Uterus (tissue), 4 donors: ENCODE measurements around the gene RASL10B. TPM values are rescaled to one million over a fixed set of nuclear protein-coding genes. Genes with fewer than 3 reads are reported as not detected.

ENCODE experiments used
- DNase-seq, 2 donors: peaks; one replicate each; pipeline ENCODE4 v3.0.0-alpha.2; 2019 to 2020
- H3K27ac ChIP-seq, 2 donors: fragments of 200-600 bp; sonication (generic); 1 replicate in 1 of 2; 2 replicates in 1 of 2; pipeline ENCODE4 v1.5.1; 2016 to 2018
- H3K27me3 ChIP-seq, 2 donors: fragments of 200-600 bp; sonication (generic); one replicate each; pipeline ENCODE4 v1.5.1; 2018 to 2019; ENCODE audit warnings: control low read depth in 1 of 2
- H3K36me3 ChIP-seq, 2 donors: fragments of 200-600 bp; sonication (generic); one replicate each; pipeline ENCODE4 v1.5.1; 2019; ENCODE audit warnings: control low read depth in 1 of 2
- H3K4me1 ChIP-seq, 2 donors: fragments of 200-600 bp; sonication (generic); one replicate each; pipeline ENCODE4 v1.5.1; 2018 to 2019; ENCODE audit warnings: control low read depth in 1 of 2
- H3K4me3 ChIP-seq, 2 donors: fragments of 200-600 bp; sonication (generic); 1 replicate in 1 of 2; 2 replicates in 1 of 2; pipeline ENCODE4 v1.5.1; 2018 to 2019; ENCODE audit warnings: mild to moderate bottlenecking in 1 of 2
- H3K9me3 ChIP-seq, 2 donors: fragments of 200-600 bp; sonication (generic); one replicate each; pipeline ENCODE4 v1.5.1; 2019; ENCODE audit warnings: control low read depth in 1 of 2
- CTCF ChIP-seq, 4 experiments: fragments of 200-600 bp in 2 of 4; fragments of 450-650 bp in 2 of 4; sonication (generic) in 2 of 4; IDR thresholded peaks; one replicate each; pipeline ENCODE4 v1.5.1; 2016 to 2019; ENCODE audit warnings: antibody characterized with exemption in 4 of 4, mild to moderate bottlenecking in 2 of 4, moderate library complexity in 1 of 4
- POLR2A ChIP-seq, 2 donors: fragments of 450-650 bp; IDR thresholded peaks; one replicate each; pipeline ENCODE4 v1.6.1; 2016; ENCODE audit warnings: antibody characterized with exemption in 2 of 2, mild to moderate bottlenecking in 1 of 2, moderate library complexity in 1 of 2
- intact Hi-C: fragments of 100-400 bp; cut with DNase I; formaldehyde crosslinking; loops from one replicate; pipeline ENCODE4 v1.15.1; 2023; ENCODE audit warnings: low total_unique reads
- total RNA-seq, 4 donors: library from RNA; depleted of rRNA in 3 of 4; stranded (reverse); fragments of >200 nt in 3 of 4; gene quantifications; one replicate each; pipeline versions ENCODE4 v1.1.0 to v1.2.4, GENCODE V29; 2014 to 2023
- donor health status: DM: yes; HTN: yes; CAD: no.

The RASL10B gene
- total RNA-seq, 4 donors from 2014 or later = 0.77 to 5.6 (median 3.3) TPM

DNA sequence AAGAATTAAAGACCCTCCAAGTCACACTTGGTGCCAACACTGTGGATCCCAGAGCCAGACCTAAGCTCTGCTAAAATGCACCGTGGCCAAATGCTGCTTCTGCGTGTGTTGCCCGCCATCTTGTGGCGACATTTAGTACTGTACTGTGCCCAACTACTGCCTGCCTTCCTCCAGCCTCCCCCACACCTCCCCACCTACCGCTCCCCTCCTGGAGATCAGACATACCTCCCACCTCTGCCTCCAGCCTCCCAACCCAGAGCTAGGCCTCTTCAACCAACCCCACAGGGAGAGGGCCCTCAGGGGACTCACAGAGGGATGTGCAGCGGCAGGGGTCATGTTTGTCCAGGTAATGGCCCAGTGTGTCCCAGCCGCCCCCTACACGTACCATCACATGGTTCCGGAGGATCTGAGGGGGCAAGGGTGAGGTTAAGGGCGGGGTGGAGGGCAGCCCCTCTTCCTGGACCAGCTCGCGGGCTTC is 16.1 kb downstream of the RASL10B start:
- Histone ChIP-seq H3K4me3 (no peak overlapping the region), H3K27ac (no peak overlapping the region), H3K27me3 (peaks cover 8 to 15% of the 10 kb centered on the region in 2 donors), H3K9me3 (no peaks in the 10 kb centered on the region), H3K36me3 (no peaks in the 10 kb centered on the region), H3K4me1 (peaks cover 0 to 4% of the 10 kb centered on the region in 2 donors)
- peak; percentile 73 to 74 for DNase-seq
- intact Hi-C loops = loop anchor here (5.0 kb wide), 1 partner anchor 135 kb away; no protein-coding TSS in a partner anchor
- TF ChIP-seq POLR2A (IDR thresholded peaks at IDR 0.05) (no peak), CTCF (IDR thresholded peaks at IDR 0.05) (peak; percentile 85 to 91 (median 87))

DNA sequence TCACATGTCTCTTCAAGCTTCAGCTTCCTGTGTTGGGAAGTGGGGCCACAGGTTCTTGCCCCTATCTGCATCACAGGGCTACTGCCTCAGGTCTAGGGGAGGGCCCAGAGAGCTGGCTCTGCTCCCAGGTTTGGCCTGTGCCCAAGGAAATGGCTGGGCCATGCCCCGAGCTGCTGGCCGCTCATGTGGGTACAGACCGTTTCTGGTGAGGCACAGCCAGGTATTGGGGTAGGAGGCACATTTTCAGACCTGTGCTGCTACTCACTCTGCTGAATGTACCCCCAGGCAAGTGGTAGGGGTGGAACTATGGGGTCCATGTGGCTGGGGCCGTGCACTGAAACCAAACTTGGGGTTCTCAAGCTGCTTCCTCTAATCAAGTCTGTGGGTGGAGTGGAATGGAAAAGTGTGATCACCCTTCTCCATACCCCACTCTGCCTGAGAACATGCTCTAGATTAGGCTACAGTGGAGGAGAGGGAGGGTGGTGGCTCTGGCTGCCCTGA is 17.0 kb downstream of the RASL10B start:
- no peaks in the 10 kb centered on the region for H3K36me3 ChIP-seq
- peaks cover 5 to 11% of the 10 kb centered on the region in 2 donors for H3K27me3 ChIP-seq
- no peak for DNase-seq
- TF ChIP-seq POLR2A (IDR thresholded peaks at IDR 0.05) (no peak), CTCF (IDR thresholded peaks at IDR 0.05) (no peak)
- H3K27ac ChIP-seq = no peak overlapping the region
- no peak overlapping the region for H3K4me3 ChIP-seq
- intact Hi-C loops = loop anchor here (5.0 kb wide), 1 partner anchor 136 kb away; no protein-coding TSS in a partner anchor
- H3K4me1 ChIP-seq = peaks cover 0 to 4% of the 10 kb centered on the region in 2 donors
- no peaks in the 10 kb centered on the region for H3K9me3 ChIP-seq

DNA sequence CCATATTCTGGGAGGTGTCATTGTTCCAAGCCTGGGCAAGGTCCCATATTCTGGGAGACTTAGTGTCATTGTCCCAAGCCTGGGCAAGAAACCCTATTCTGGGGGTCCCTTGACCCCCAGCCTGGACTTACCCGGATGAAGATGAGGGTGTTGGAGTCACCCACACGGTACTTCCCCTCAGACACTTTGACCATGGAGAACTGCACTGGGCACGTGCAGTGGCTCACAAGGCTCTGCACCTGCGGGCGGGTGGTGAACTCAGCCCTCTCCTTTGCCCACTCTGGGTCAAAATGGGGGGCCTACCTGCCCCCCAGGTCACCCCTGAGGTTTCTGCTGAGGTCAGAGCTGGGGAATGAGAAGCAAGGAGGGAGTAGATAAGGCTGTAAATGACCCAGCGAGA is 17.5 kb downstream of the RASL10B start:
- no peaks in the 10 kb centered on the region for H3K36me3 ChIP-seq
- peaks cover 5 to 11% of the 10 kb centered on the region in 2 donors for H3K27me3 ChIP-seq
- H3K27ac ChIP-seq = no peak overlapping the region
- H3K4me3 ChIP-seq = no peak overlapping the region
- H3K9me3 ChIP-seq = no peaks in the 10 kb centered on the region
- intact Hi-C loops = loop anchor here (5.0 kb wide), 1 partner anchor 137 kb away; no protein-coding TSS in a partner anchor
- DNase-seq = no peak
- TF ChIP-seq POLR2A (IDR thresholded peaks at IDR 0.05) (no peak), CTCF (IDR thresholded peaks at IDR 0.05) (no peak)
- peaks cover 0 to 4% of the 10 kb centered on the region in 2 donors for H3K4me1 ChIP-seq

DNA sequence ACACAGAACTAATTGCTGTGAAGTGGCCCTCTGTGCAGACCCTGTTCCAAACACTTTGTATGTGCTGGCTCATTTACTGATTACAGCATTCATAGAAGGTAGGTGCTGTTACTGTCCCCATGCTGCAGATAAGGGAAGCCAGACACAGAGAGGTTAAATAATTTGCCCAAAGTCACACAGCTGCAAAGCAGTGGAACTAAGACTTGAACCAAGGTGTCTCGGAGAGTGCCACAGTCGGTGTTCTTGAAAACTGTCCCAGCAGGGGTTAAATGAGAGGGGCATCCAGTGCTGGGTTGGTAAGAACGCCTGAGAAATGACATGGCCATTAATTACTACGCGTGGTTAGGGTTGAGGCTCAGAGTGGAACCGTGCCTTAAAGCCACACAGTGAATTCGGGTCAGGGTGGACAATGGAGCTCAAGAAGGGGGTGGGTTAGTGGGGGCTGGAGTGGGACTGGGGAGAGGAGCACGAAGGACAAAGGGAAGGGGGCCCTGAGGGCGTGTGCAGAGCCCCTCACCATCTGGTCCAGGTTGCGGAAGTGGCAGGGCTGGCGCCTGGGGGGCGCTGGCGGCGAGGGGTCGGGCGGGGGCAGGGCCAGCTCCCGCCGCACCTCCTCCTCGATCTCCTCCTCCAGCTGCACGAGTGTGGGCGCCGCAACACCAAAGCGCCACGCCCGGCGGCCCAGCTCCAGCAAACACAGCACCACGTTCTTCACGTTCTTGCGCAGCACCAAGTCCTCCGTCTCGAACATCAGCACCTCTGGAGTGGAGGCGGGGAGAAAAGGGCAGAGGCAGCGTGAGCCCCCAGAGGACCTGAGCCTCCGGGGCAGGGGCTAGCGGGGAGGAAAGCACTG is 18.3 kb downstream of the RASL10B start:
- peaks cover 5 to 11% of the 10 kb centered on the region in 2 donors for H3K27me3 ChIP-seq
- H3K9me3 ChIP-seq = no peaks in the 10 kb centered on the region
- TF ChIP-seq CTCF (IDR thresholded peaks at IDR 0.05) = no peak
- TF ChIP-seq POLR2A (IDR thresholded peaks at IDR 0.05) = no peak
- H3K36me3 ChIP-seq = no peaks in the 10 kb centered on the region
- H3K4me1 ChIP-seq = peaks cover 0 to 4% of the 10 kb centered on the region in 2 donors
- intact Hi-C loops = loop anchor here (5.0 kb wide), 2 partner anchors 137 to 432 kb away; no protein-coding TSS in a partner anchor
- H3K4me3 ChIP-seq = no peak overlapping the region
- DNase-seq = no peak
- no peak overlapping the region for H3K27ac ChIP-seq
